ENCODE results near the gene KIAA0232.
"Not testable (repeated sequence)": the region's sequence is repeated elsewhere in the genome, so short reads cannot be mapped to it uniquely, and the experiment has no call there.

Gene KIAA0232

GRCh38 chr4:6749340-6750171 is 33.0 kb upstream of the KIAA0232 start:
- H3K4me3 ChIP-seq (ENCODE audit: low read length) = no peak overlapping the region
- no peaks in the 10 kb centered on the region for H3K27me3 ChIP-seq (ENCODE audit: control insufficient read depth, insufficient read depth, low read length)
- no peaks in the 10 kb centered on the region for H3K36me3 ChIP-seq (ENCODE audit: control insufficient read depth, insufficient read depth, low read length)
- H3K4me1 ChIP-seq (ENCODE audit: control insufficient read depth, insufficient read depth, low read length) = peaks cover 76% of the 10 kb centered on the region
- H3K9ac ChIP-seq (ENCODE audit: low read length) = peak overlapping the region; percentile 57
- H3K9me3 ChIP-seq (ENCODE audit: control insufficient read depth, low read length) = no peaks in the 10 kb centered on the region

- no peaks in the 10 kb centered on the region for H3K9me3 ChIP-seq (ENCODE audit: control insufficient read depth, low read length)
- no peak overlapping the region for H3K4me3 ChIP-seq (ENCODE audit: low read length)
- H3K36me3 ChIP-seq (ENCODE audit: control insufficient read depth, insufficient read depth, low read length) = no peaks in the 10 kb centered on the region
- no peaks in the 10 kb centered on the region for H3K27me3 ChIP-seq (ENCODE audit: control insufficient read depth, insufficient read depth, low read length)
- H3K4me1 ChIP-seq (ENCODE audit: control insufficient read depth, insufficient read depth, low read length) = peaks cover 76% of the 10 kb centered on the region
- H3K9ac ChIP-seq (ENCODE audit: low read length) = peak overlapping the region; percentile 57
These were observed 32.0 kb upstream of the KIAA0232 start for GRCh38 chr4:6750286-6751221.

GRCh38 chr4:6751611-6752485 is 30.7 kb upstream of the KIAA0232 start:
- H3K9ac ChIP-seq (ENCODE audit: low read length) = peak overlapping the region; percentile 2
- H3K4me1 ChIP-seq (ENCODE audit: control insufficient read depth, insufficient read depth, low read length) = peaks cover 66% of the 10 kb centered on the region
- H3K9me3 ChIP-seq (ENCODE audit: control insufficient read depth, low read length) = no peaks in the 10 kb centered on the region
- H3K36me3 ChIP-seq (ENCODE audit: control insufficient read depth, insufficient read depth, low read length) = no peaks in the 10 kb centered on the region
- H3K4me3 ChIP-seq (ENCODE audit: low read length) = no peak overlapping the region
- H3K27me3 ChIP-seq (ENCODE audit: control insufficient read depth, insufficient read depth, low read length) = no peaks in the 10 kb centered on the region

- no peaks in the 10 kb centered on the region for H3K27me3 ChIP-seq (ENCODE audit: control insufficient read depth, insufficient read depth, low read length)
- H3K4me3 ChIP-seq (ENCODE audit: low read length) = no peak overlapping the region
- peaks cover 60% of the 10 kb centered on the region for H3K4me1 ChIP-seq (ENCODE audit: control insufficient read depth, insufficient read depth, low read length)
- no peaks in the 10 kb centered on the region for H3K9me3 ChIP-seq (ENCODE audit: control insufficient read depth, low read length)
- no peak overlapping the region for H3K9ac ChIP-seq (ENCODE audit: low read length)
- H3K36me3 ChIP-seq (ENCODE audit: control insufficient read depth, insufficient read depth, low read length) = no peaks in the 10 kb centered on the region
These were observed 30.1 kb upstream of the KIAA0232 start for GRCh38 chr4:6752486-6752829.

GRCh38 chr4:6753103-6753560 is 29.4 kb upstream of the KIAA0232 start:
- Histone ChIP-seq H3K36me3 (ENCODE audit: control insufficient read depth, insufficient read depth, low read length) (no peaks in the 10 kb centered on the region), H3K4me3 (ENCODE audit: low read length) (no peak overlapping the region), H3K9me3 (ENCODE audit: control insufficient read depth, low read length) (no peaks in the 10 kb centered on the region), H3K27me3 (ENCODE audit: control insufficient read depth, insufficient read depth, low read length) (no peaks in the 10 kb centered on the region), H3K4me1 (ENCODE audit: control insufficient read depth, insufficient read depth, low read length) (peaks cover 53% of the 10 kb centered on the region), H3K9ac (ENCODE audit: low read length) (no peak overlapping the region)

- Histone ChIP-seq H3K4me3 (ENCODE audit: low read length) (no peak overlapping the region), H3K4me1 (ENCODE audit: control insufficient read depth, insufficient read depth, low read length) (peaks cover 46% of the 10 kb centered on the region), H3K27me3 (ENCODE audit: control insufficient read depth, insufficient read depth, low read length) (no peaks in the 10 kb centered on the region), H3K36me3 (ENCODE audit: control insufficient read depth, insufficient read depth, low read length) (no peaks in the 10 kb centered on the region), H3K9ac (ENCODE audit: low read length) (no peak overlapping the region), H3K9me3 (ENCODE audit: control insufficient read depth, low read length) (no peaks in the 10 kb centered on the region)
These were observed 28.6 kb upstream of the KIAA0232 start for GRCh38 chr4:6753891-6754290.

GRCh38 chr4:6754481-6755087 is 27.9 kb upstream of the KIAA0232 start:
- Histone ChIP-seq H3K9me3 (ENCODE audit: control insufficient read depth, low read length) (no peaks in the 10 kb centered on the region), H3K9ac (ENCODE audit: low read length) (no peak overlapping the region), H3K36me3 (ENCODE audit: control insufficient read depth, insufficient read depth, low read length) (no peaks in the 10 kb centered on the region), H3K27me3 (ENCODE audit: control insufficient read depth, insufficient read depth, low read length) (no peaks in the 10 kb centered on the region), H3K4me3 (ENCODE audit: low read length) (no peak overlapping the region), H3K4me1 (ENCODE audit: control insufficient read depth, insufficient read depth, low read length) (peaks cover 39% of the 10 kb centered on the region)

DNA sequence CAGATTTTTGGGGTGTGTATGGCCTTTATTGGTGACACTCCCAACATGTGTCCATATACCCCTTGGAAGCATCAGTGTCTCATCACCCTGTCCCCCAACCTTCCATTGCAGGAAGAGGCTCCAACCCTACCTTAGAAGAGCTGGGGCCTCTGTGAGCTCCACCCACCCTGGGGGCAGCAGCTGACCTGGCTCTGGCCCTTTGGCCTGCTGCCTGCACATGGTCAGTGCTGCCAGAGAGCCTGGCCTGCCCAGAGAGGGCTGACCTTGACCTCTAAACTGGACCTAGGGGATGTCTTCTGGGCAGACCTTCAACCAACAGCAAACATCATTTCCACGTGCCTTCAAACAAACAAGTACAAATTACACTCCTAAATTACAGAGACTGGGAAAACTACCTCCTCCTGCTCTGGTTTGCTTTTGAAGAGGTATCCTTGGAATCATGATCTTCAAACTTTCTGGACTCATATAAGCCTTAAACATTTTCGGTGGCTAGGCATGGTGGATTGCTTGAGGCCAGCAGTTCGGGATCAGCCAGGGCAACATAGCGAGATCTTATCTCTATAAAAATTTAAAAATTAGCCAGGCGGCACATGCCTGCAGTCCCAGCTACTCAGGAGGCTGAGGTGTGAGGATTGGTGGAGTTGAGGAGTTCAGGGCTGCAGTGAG is 27.3 kb upstream of the KIAA0232 start:
- Histone ChIP-seq H3K4me1 (ENCODE audit: control insufficient read depth, insufficient read depth, low read length) (peaks cover 33% of the 10 kb centered on the region), H3K27me3 (ENCODE audit: control insufficient read depth, insufficient read depth, low read length) (no peaks in the 10 kb centered on the region), H3K4me3 (ENCODE audit: low read length) (no peak overlapping the region), H3K9ac (ENCODE audit: low read length) (no peak overlapping the region), H3K9me3 (ENCODE audit: control insufficient read depth, low read length) (no peaks in the 10 kb centered on the region), H3K36me3 (ENCODE audit: control insufficient read depth, insufficient read depth, low read length) (no peaks in the 10 kb centered on the region)

DNA sequence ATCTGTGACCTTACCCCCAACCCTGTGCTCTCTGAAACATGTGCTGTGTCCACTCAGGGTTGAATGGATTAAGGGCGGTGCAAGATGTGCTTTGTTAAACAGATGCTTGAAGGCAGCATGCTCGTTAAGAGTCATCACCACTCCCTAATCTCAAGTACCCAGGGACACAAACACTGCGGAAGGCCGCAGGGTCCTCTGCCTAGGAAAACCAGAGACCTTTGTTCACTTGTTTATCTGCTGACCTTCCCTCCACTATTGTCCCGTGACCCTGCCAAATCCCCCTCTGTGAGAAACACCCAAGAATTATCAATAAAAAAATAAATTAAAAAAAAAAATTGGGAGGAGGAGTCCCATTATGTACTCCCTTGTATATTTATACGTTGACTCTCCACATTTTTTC is 26.2 kb upstream of the KIAA0232 start:
- peaks cover 21% of the 10 kb centered on the region for H3K4me1 ChIP-seq (ENCODE audit: control insufficient read depth, insufficient read depth, low read length)
- not testable (repeated sequence) for H3K9ac ChIP-seq (ENCODE audit: low read length); H3K27me3 ChIP-seq (ENCODE audit: control insufficient read depth, insufficient read depth, low read length); H3K36me3 ChIP-seq (ENCODE audit: control insufficient read depth, insufficient read depth, low read length); H3K9me3 ChIP-seq (ENCODE audit: control insufficient read depth, low read length); H3K4me3 ChIP-seq (ENCODE audit: low read length)

DNA sequence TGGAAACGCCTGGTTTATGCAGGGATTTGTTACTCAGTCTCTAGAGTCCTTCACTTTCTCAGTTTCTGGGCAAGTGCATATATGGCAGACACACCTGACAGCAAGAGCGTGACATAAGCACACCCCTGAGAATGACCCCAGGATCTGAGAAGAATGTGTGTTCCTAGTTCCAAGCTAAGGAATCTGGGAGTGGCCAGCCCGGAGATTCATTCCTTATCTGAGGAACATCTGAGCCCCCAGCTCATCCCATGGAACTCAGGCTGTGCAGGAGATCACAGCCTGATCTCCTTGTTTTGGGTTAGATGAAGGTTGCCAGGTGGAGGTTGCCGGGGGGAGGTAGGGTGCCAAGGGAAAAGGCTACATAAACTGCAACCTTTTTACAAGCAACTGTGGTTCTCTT is 23.8 kb upstream of the KIAA0232 start:
- H3K27me3 ChIP-seq (ENCODE audit: control insufficient read depth, insufficient read depth, low read length) = no peaks in the 10 kb centered on the region
- H3K9ac ChIP-seq (ENCODE audit: low read length) = no peak overlapping the region
- H3K4me3 ChIP-seq (ENCODE audit: low read length) = no peak overlapping the region
- H3K36me3 ChIP-seq (ENCODE audit: control insufficient read depth, insufficient read depth, low read length) = no peaks in the 10 kb centered on the region
- no peaks in the 10 kb centered on the region for H3K9me3 ChIP-seq (ENCODE audit: control insufficient read depth, low read length)
- no peaks in the 10 kb centered on the region for H3K4me1 ChIP-seq (ENCODE audit: control insufficient read depth, insufficient read depth, low read length)

GRCh38 chr4:6760865-6761264 is 21.7 kb upstream of the KIAA0232 start:
- H3K9me3 ChIP-seq (ENCODE audit: control insufficient read depth, low read length) = no peaks in the 10 kb centered on the region
- no peaks in the 10 kb centered on the region for H3K4me1 ChIP-seq (ENCODE audit: control insufficient read depth, insufficient read depth, low read length)
- H3K27me3 ChIP-seq (ENCODE audit: control insufficient read depth, insufficient read depth, low read length) = no peaks in the 10 kb centered on the region
- no peak overlapping the region for H3K9ac ChIP-seq (ENCODE audit: low read length)
- no peaks in the 10 kb centered on the region for H3K36me3 ChIP-seq (ENCODE audit: control insufficient read depth, insufficient read depth, low read length)
- H3K4me3 ChIP-seq (ENCODE audit: low read length) = no peak overlapping the region
